CD4-positive, CD25-positive, alpha-beta regulatory T cell (primary cell): ENCODE results near the gene STK33. TPM values are rescaled to one million over a fixed set of nuclear protein-coding genes. Genes with fewer than 3 reads are reported as not detected.

Experiments
- ATAC-seq, 2 donors: fragments of 150-1000 bp; cut with Tn5 transposase; one replicate each; pipeline ENCODE4 v1.10.0; 2021; ENCODE audit warnings: low read depth in 2 of 2, moderate number of reproducible peaks in 2 of 2, moderate library complexity in 1 of 2
- DNase-seq, 3 donors: peaks; one replicate each; pipeline versions ENCODE4 v3.0.0 to v3.0.0-alpha.2; 2012 to 2022; ENCODE audit warnings: mixed read lengths in 1 of 3
- H3K27ac ChIP-seq: one replicate; pipeline ENCODE4 v1.7.0; 2013; ENCODE audit warnings: mild to moderate bottlenecking, low read length; ENCODE audit not compliant: insufficient read depth, poor library complexity, severe bottlenecking
- H3K27me3 ChIP-seq: one replicate; pipeline ENCODE4 v1.7.0; 2013; ENCODE audit warnings: low read length; ENCODE audit not compliant: control insufficient read depth, insufficient read depth
- H3K36me3 ChIP-seq: one replicate; pipeline ENCODE4 v1.7.0; 2013; ENCODE audit warnings: mild to moderate bottlenecking, low read length, moderate library complexity; ENCODE audit not compliant: control insufficient read depth, insufficient read depth
- H3K4me1 ChIP-seq: 2 replicates; pipeline ENCODE4 v1.7.0; 2013; ENCODE audit warnings: mild to moderate bottlenecking, low read length; ENCODE audit not compliant: insufficient read depth, control insufficient read depth, poor library complexity, severe bottlenecking
- H3K4me3 ChIP-seq: one replicate; pipeline ENCODE4 v1.7.0; 2013; ENCODE audit warnings: low read depth, mild to moderate bottlenecking, low read length, moderate library complexity
- H3K9me3 ChIP-seq, 2 experiments: 1 replicate in 1 of 2; 2 replicates in 1 of 2; pipeline ENCODE4 v1.7.0; 2013; ENCODE audit warnings: low read length in 2 of 2, mild to moderate bottlenecking in 1 of 2, moderate library complexity in 1 of 2; ENCODE audit not compliant: control insufficient read depth in 2 of 2
- H3K27ac Mint-ChIP-seq, 3 donors: one replicate each; pipeline ENCODE4 v1.8.0; 2020 to 2022; ENCODE audit warnings: mild to moderate bottlenecking in 3 of 3, mixed read lengths in 3 of 3, moderate library complexity in 2 of 3
- H3K27me3 Mint-ChIP-seq: one replicate; pipeline ENCODE4 v1.8.0; 2022; ENCODE audit warnings: mild to moderate bottlenecking, mixed read lengths
- H3K36me3 Mint-ChIP-seq: one replicate; pipeline ENCODE4 v1.8.0; 2020; ENCODE audit warnings: mixed read lengths
- H3K4me1 Mint-ChIP-seq, 4 donors: one replicate each; pipeline ENCODE4 v1.8.0; 2020 to 2022; ENCODE audit warnings: mixed read lengths in 4 of 4, mild to moderate bottlenecking in 1 of 4
- H3K4me3 Mint-ChIP-seq, 4 donors: one replicate each; pipeline ENCODE4 v1.8.0; 2020 to 2022; ENCODE audit warnings: mild to moderate bottlenecking in 4 of 4, mixed read lengths in 4 of 4, moderate library complexity in 3 of 4
- H3K9me3 Mint-ChIP-seq, 7 donors: one replicate each; pipeline ENCODE4 v1.8.0; 2020 to 2022; ENCODE audit warnings: mixed read lengths in 7 of 7, mild to moderate bottlenecking in 3 of 7, moderate library complexity in 2 of 7
- polyA plus RNA-seq, 4 donors: library from polyadenylated mRNA; unstranded; fragments of 300-500 nt; fragmentation: Illumina TruSeq; gene quantifications; one replicate each; pipeline ENCODE4 v1.2.3, GENCODE V29; 2021
- total RNA-seq: library from RNA; stranded (reverse); gene quantifications from one replicate; pipeline ENCODE4 v1.2.3, GENCODE V29; 2022

The STK33 gene
- total and polyA plus RNA-seq, 5 donors from 2014 or later: 0.44 to 0.49 TPM; not detected in 3

- ATAC-seq: no peak
- no peaks in the 10 kb centered on the region for H3K36me3 Mint-ChIP-seq
- H3K9me3 Mint-ChIP-seq: peaks cover 0 to 10% (median 0%) of the 10 kb centered on the region in 7 donors
- no peak overlapping the region for H3K27ac ChIP-seq
- no peak for DNase-seq
- peaks cover 27% of the 10 kb centered on the region for H3K27me3 Mint-ChIP-seq
- H3K4me1 Mint-ChIP-seq: no peaks in the 10 kb centered on the region
- no peak overlapping the region for H3K4me3 Mint-ChIP-seq
- no peaks in the 10 kb centered on the region for H3K36me3 ChIP-seq
- no peak overlapping the region for H3K27ac Mint-ChIP-seq
- no peaks in the 10 kb centered on the region for H3K4me1 ChIP-seq
- no peak overlapping the region for H3K4me3 ChIP-seq
- H3K27me3 ChIP-seq: peaks cover 7% of the 10 kb centered on the region
- peaks cover 0 to 7% of the 10 kb centered on the region in 2 experiments for H3K9me3 ChIP-seq
Measured at GRCh38 chr11:8584511-8584910, 9.5 kb downstream of the STK33 start.

- Mint-ChIP-seq H3K9me3 (peaks cover 0 to 10% (median 0%) of the 10 kb centered on the region in 7 donors), H3K27me3 (peaks cover 23% of the 10 kb centered on the region), H3K27ac (no peak overlapping the region), H3K36me3 (no peaks in the 10 kb centered on the region), H3K4me3 (no peak overlapping the region), H3K4me1 (no peaks in the 10 kb centered on the region)
- Histone ChIP-seq H3K36me3 (no peaks in the 10 kb centered on the region), H3K4me1 (no peaks in the 10 kb centered on the region), H3K27me3 (peaks cover 7% of the 10 kb centered on the region), H3K9me3 (peaks cover 0 to 7% of the 10 kb centered on the region in 2 experiments), H3K27ac (no peak overlapping the region), H3K4me3 (no peak overlapping the region)
- DNase-seq (no peak), ATAC-seq (no peak)
Measured at GRCh38 chr11:8584082-8584481, 9.9 kb downstream of the STK33 start.

DNA sequence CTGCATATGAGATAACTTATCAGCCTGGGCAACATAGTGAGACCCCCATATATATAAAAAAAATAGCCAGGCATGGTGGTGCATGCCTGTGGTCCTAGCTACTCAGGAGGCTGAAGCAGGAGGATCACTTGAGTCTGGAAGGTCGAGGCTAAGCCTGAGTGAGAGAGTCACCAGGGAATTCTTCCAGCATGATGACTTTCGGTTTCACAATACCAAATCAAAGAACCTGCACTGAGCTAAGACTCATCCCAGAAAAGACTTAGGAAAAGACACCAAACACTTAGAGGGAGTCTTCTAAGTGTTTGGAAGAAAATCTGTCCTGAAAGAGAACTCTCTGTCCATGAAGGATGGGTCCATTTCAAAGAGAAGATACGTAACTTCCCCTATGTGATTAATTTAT is 12.7 kb downstream of the STK33 start:
- Histone ChIP-seq H3K4me3 (no peak overlapping the region), H3K9me3 (peaks cover 0 to 3% of the 10 kb centered on the region in 2 experiments), H3K36me3 (no peaks in the 10 kb centered on the region), H3K27me3 (peaks cover 5% of the 10 kb centered on the region), H3K27ac (no peak overlapping the region), H3K4me1 (no peaks in the 10 kb centered on the region)
- Mint-ChIP-seq H3K36me3 (no peaks in the 10 kb centered on the region), H3K27ac (no peak overlapping the region), H3K27me3 (peaks cover 21% of the 10 kb centered on the region), H3K4me3 (no peak overlapping the region), H3K9me3 (peaks cover 0 to 11% (median 3%) of the 10 kb centered on the region in 7 donors), H3K4me1 (no peaks in the 10 kb centered on the region)
- ATAC-seq (no peak), DNase-seq (no peak)

DNA sequence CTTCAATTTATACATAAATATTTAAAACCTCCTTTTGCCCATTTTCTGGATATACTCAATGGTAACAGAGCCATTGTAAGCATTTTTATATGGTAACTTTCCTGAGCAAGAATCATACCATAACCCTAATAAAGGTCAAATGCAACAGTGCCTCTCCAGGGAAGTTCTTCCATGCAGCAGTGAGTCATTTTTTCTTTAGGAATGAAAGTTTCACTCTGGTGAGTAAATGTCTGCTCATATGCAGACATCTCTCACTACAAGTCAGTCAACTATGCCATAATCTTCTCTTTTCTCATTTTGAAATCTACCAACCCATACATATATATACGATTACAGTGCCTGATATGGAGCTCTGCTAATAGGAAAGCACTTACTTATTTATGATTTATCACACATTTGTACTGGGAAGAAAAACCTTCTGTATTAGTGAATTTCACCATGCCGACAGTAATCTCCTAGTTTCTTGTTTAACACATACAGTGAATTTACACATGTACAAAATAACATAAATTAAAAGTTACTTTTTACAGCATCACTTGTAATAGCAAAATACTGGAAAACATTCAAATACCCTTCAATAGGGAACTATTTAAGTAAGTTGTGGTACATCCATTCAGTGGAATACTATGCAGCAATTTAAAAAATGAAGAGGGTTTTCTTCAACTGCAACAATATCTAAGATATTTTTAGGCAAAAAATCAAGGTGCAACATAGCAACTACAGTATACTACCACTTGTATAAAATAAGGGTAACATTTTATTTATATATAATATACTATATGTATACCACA is 16.0 kb downstream of the STK33 start:
- Mint-ChIP-seq H3K9me3 (peaks cover 0 to 11% (median 3%) of the 10 kb centered on the region in 7 donors), H3K4me1 (no peaks in the 10 kb centered on the region), H3K4me3 (no peak overlapping the region), H3K27ac (no peak overlapping the region), H3K36me3 (no peaks in the 10 kb centered on the region), H3K27me3 (peaks cover 13% of the 10 kb centered on the region)
- ATAC-seq: no peak
- no peak overlapping the region for H3K27ac ChIP-seq
- H3K4me1 ChIP-seq: no peaks in the 10 kb centered on the region
- H3K4me3 ChIP-seq: no peak overlapping the region
- H3K9me3 ChIP-seq: peaks cover 0 to 3% of the 10 kb centered on the region in 2 experiments
- H3K36me3 ChIP-seq: no peaks in the 10 kb centered on the region
- no peak for DNase-seq
- H3K27me3 ChIP-seq: peaks cover 5% of the 10 kb centered on the region

GRCh38 chr11:8574798-8575197 is 19.2 kb downstream of the STK33 start:
- H3K4me3 Mint-ChIP-seq: no peak overlapping the region
- DNase-seq (no peak), ATAC-seq (no peak)
- H3K4me1 ChIP-seq: no peaks in the 10 kb centered on the region
- peaks cover 0 to 7% (median 1%) of the 10 kb centered on the region in 7 donors for H3K9me3 Mint-ChIP-seq
- H3K36me3 Mint-ChIP-seq: no peaks in the 10 kb centered on the region
- no peaks in the 10 kb centered on the region for H3K4me1 Mint-ChIP-seq
- H3K36me3 ChIP-seq: no peaks in the 10 kb centered on the region
- H3K27ac ChIP-seq: no peak overlapping the region
- H3K4me3 ChIP-seq: no peak overlapping the region
- H3K27me3 ChIP-seq: peaks cover 5% of the 10 kb centered on the region
- H3K9me3 ChIP-seq: peaks cover 0 to 3% of the 10 kb centered on the region in 2 experiments
- H3K27ac Mint-ChIP-seq: no peak overlapping the region
- H3K27me3 Mint-ChIP-seq: peaks cover 5% of the 10 kb centered on the region

DNA sequence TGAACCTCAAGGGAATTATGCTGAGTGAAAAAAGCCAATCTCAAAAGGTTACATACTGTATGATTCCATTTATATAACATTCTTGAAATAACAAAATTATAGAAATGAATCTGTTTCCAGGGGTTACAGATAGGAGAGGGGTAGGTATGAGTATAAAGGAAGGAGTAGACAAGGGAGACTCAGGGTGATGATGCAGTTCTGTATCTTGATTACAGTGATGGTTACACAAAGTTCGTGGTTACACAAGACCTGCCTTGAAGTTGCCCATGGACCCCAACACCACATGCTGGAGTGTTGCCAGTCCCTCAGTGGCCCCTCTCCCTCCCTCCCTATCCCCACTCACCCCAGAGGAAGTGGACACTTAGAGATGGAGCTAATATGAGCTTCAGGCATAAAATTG is 20.3 kb downstream of the STK33 start:
- H3K27ac ChIP-seq: no peak overlapping the region
- H3K4me1 Mint-ChIP-seq: no peaks in the 10 kb centered on the region
- peaks cover 0 to 5% (median 0%) of the 10 kb centered on the region in 7 donors for H3K9me3 Mint-ChIP-seq
- H3K4me1 ChIP-seq: no peaks in the 10 kb centered on the region
- no peak overlapping the region for H3K4me3 ChIP-seq
- no peak overlapping the region for H3K4me3 Mint-ChIP-seq
- H3K36me3 ChIP-seq: no peaks in the 10 kb centered on the region
- peaks cover 4% of the 10 kb centered on the region for H3K27me3 ChIP-seq
- H3K36me3 Mint-ChIP-seq: no peaks in the 10 kb centered on the region
- ATAC-seq: no peak
- H3K27me3 Mint-ChIP-seq: peaks cover 5% of the 10 kb centered on the region
- no peak for DNase-seq
- H3K9me3 ChIP-seq: peaks cover 0 to 3% of the 10 kb centered on the region in 2 experiments
- H3K27ac Mint-ChIP-seq: no peak overlapping the region

DNA sequence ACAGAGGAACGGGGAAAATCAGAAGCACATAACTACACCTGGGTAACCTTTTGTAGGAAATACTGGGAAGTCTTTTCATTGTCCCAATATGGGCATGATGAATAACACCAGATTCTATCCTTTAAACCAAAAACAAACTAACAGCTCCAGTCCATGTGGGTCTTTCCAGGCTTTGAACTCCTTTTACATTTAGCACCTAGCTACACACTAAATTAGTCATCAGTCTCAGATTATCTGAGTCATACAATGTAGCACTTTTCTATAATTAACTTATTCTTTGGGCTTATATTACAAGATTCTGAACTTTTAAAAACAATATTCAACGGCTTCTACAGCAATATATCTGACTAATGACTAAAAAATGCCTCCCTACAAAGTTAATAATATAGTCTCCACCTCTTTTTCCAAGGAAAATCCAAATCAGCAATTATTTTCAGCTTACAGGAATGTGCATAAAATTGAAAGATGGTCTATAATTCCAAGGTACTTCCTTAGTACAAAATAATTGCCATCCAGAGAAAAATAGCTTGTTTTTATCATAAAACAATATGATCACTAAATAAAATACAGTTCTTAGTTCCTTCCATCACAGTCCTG is 26.3 kb downstream of the STK33 start:
- ATAC-seq: no peak
- Histone ChIP-seq H3K9me3 (no peaks in the 10 kb centered on the region), H3K27me3 (peaks cover 19% of the 10 kb centered on the region), H3K4me1 (no peaks in the 10 kb centered on the region), H3K4me3 (no peak overlapping the region), H3K27ac (no peak overlapping the region), H3K36me3 (no peaks in the 10 kb centered on the region)
- no peak overlapping the region for H3K27ac Mint-ChIP-seq
- H3K4me3 Mint-ChIP-seq: no peak overlapping the region
- H3K27me3 Mint-ChIP-seq: peaks cover 41% of the 10 kb centered on the region
- no peak for DNase-seq
- H3K36me3 Mint-ChIP-seq: no peaks in the 10 kb centered on the region
- no peaks in the 10 kb centered on the region for H3K9me3 Mint-ChIP-seq
- H3K4me1 Mint-ChIP-seq: no peaks in the 10 kb centered on the region
